Central memory CD8-positive, alpha-beta T cell (primary cell): Measurements from ENCODE around the gene CNGA2.
"Not testable (repeated sequence)": the region's sequence is repeated elsewhere in the genome, so short reads cannot be mapped to it uniquely, and the experiment has no call there.

Experiments used
- ATAC-seq: fragments of 150-1000 bp; cut with Tn5 transposase; replicated peaks from 2 replicates; pipeline ENCODE4 v1.10.0; 2022; ENCODE audit warnings: mild to moderate bottlenecking, moderate FRiP score, moderate number of reproducible peaks; ENCODE audit not compliant: poor library complexity, severe bottlenecking; ENCODE audit errors: extremely low read depth
- DNase-seq, 2 donors: peaks; one replicate each; pipeline ENCODE4 v3.0.0; 2021; ENCODE audit warnings: low spot score in 2 of 2
- H3K27ac Mint-ChIP-seq: one replicate; pipeline ENCODE4 v1.8.0; 2022; ENCODE audit warnings: low read depth, mild to moderate bottlenecking, moderate library complexity, mixed read lengths
- H3K27me3 Mint-ChIP-seq: one replicate; pipeline ENCODE4 v1.8.0; 2022; ENCODE audit warnings: mixed read lengths
- H3K36me3 Mint-ChIP-seq: one replicate; pipeline ENCODE4 v1.8.0; 2022; ENCODE audit warnings: mild to moderate bottlenecking, moderate library complexity, mixed read lengths; ENCODE audit not compliant: insufficient read depth
- H3K4me1 Mint-ChIP-seq: one replicate; pipeline ENCODE4 v1.8.0; 2022; ENCODE audit warnings: mixed read lengths
- H3K4me3 Mint-ChIP-seq: one replicate; pipeline ENCODE4 v1.8.0; 2022; ENCODE audit warnings: mild to moderate bottlenecking, moderate library complexity, mixed read lengths
- H3K9me3 Mint-ChIP-seq: one replicate; pipeline ENCODE4 v1.8.0; 2022; ENCODE audit warnings: mixed read lengths

Gene CNGA2

GRCh38 chrX:151734446-151734845 lies at the start of gene CNGA2:
CNGA2 (plus strand) TSS chrX:151734746; CDS start chrX:151738484, 3,738 bp downstream.
- H3K27me3 Mint-ChIP-seq: peaks cover 16% of the 10 kb centered on the region
- no peaks in the 10 kb centered on the region for H3K36me3 Mint-ChIP-seq
- H3K4me3 Mint-ChIP-seq: no peak within 1 kb of the TSS
- ATAC-seq: no peak
- no peak within 1 kb of the TSS for H3K27ac Mint-ChIP-seq
- no peak for DNase-seq
- H3K9me3 Mint-ChIP-seq: no peaks in the 10 kb centered on the region
- no peaks in the 10 kb centered on the region for H3K4me1 Mint-ChIP-seq

DNA sequence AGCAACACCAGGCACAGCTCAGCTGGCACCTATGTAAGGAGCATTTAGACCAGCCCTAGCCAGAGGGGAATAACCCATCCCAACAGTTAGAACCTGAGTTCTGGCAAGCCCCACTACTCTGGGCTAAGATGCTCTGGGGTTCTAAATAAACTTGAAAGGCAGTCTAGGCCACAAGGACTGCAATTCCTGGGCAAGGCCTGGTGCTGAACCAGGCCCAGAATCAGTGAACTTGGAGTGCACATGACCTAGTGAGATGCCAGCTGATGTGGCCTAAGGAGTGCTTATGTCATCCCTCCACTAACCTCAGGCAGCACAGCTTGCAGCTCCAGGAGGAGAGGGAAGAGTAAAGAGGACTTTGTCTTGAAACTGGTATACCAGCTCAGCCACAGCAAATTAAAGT lies 46.9 kb upstream of the CNGA2 start:
- H3K4me3 Mint-ChIP-seq: no peak overlapping the region
- H3K36me3 Mint-ChIP-seq: no peaks in the 10 kb centered on the region
- no peaks in the 10 kb centered on the region for H3K4me1 Mint-ChIP-seq
- H3K9me3 Mint-ChIP-seq: no peaks in the 10 kb centered on the region
- ATAC-seq (no peak), DNase-seq (no peak)
- peaks cover 8% of the 10 kb centered on the region for H3K27me3 Mint-ChIP-seq
- no peak overlapping the region for H3K27ac Mint-ChIP-seq

DNA sequence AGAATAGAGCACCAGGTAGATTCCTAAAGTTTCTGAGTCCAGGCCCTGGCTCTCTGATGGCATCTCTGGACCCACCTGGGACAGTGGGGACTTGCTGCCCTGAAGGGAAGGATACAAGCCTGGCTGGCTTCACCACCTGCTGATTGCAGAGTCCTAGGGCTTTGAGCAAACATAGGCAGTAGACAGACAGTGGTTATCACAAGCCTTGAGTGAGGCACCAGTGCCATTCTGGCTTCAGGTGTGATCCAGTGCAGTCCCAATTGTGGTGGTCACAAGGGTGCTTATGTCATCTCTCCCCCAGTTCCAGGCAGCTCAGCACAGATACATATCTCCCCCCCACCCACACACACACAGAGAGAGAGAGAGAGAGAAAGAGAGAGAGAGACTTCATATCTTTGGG lies 45.9 kb upstream of the CNGA2 start:
- no peaks in the 10 kb centered on the region for H3K4me1 Mint-ChIP-seq
- H3K27me3 Mint-ChIP-seq: peaks cover 8% of the 10 kb centered on the region
- no peak overlapping the region for H3K27ac Mint-ChIP-seq
- no peak overlapping the region for H3K4me3 Mint-ChIP-seq
- H3K9me3 Mint-ChIP-seq: no peaks in the 10 kb centered on the region
- DNase-seq (no peak), ATAC-seq (no peak)
- H3K36me3 Mint-ChIP-seq: no peaks in the 10 kb centered on the region

DNA sequence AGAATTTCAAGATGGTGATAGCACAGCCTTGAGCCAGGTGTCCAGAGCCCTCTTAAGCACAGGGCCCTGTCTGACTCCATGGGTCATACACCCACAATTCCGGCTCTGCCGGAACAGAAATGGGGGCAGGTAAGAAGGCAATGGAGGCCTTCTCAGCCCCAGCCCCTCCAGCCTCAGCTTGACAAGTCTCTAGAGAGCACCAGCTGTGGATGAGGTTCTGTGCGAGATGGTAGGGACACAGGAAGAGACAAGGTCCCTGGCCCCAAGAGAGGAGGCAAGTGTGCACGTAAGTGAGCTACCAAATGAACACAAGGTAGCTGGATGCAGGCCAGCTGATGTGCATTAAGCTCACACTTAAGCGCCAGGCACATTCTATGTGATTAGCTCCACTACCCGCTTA lies 41.7 kb upstream of the CNGA2 start:
- DNase-seq (no peak), ATAC-seq (no peak)
- H3K9me3 Mint-ChIP-seq: no peaks in the 10 kb centered on the region
- no peak overlapping the region for H3K4me3 Mint-ChIP-seq
- H3K27me3 Mint-ChIP-seq: peaks cover 12% of the 10 kb centered on the region
- no peaks in the 10 kb centered on the region for H3K36me3 Mint-ChIP-seq
- no peak overlapping the region for H3K27ac Mint-ChIP-seq
- H3K4me1 Mint-ChIP-seq: no peaks in the 10 kb centered on the region

DNA sequence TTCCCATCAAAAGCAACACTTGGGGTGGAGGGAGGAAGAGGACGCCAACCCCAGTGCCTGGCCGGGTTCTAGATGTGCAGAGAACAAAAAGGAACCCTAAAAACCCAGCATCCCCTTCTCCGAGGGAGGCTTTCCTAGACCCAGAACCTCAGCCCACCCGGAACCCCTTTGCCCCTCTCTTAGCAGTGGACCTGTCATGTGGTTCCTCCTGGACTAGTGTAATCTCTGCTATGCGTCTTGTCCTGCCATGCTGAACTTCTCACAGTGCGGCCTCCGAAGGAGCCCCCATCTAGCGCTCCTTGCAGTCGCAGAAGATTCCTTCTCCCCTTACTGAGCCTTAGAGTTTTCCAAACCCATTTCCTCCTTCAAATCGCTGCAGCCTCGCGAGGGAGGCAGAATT lies 40.4 kb upstream of the CNGA2 start:
- no peak for ATAC-seq
- Mint-ChIP-seq H3K4me3 (no peak overlapping the region), H3K36me3 (no peaks in the 10 kb centered on the region), H3K27me3 (peaks cover 12% of the 10 kb centered on the region), H3K9me3 (no peaks in the 10 kb centered on the region), H3K4me1 (no peaks in the 10 kb centered on the region), H3K27ac (no peak overlapping the region)
- no peak for DNase-seq

DNA sequence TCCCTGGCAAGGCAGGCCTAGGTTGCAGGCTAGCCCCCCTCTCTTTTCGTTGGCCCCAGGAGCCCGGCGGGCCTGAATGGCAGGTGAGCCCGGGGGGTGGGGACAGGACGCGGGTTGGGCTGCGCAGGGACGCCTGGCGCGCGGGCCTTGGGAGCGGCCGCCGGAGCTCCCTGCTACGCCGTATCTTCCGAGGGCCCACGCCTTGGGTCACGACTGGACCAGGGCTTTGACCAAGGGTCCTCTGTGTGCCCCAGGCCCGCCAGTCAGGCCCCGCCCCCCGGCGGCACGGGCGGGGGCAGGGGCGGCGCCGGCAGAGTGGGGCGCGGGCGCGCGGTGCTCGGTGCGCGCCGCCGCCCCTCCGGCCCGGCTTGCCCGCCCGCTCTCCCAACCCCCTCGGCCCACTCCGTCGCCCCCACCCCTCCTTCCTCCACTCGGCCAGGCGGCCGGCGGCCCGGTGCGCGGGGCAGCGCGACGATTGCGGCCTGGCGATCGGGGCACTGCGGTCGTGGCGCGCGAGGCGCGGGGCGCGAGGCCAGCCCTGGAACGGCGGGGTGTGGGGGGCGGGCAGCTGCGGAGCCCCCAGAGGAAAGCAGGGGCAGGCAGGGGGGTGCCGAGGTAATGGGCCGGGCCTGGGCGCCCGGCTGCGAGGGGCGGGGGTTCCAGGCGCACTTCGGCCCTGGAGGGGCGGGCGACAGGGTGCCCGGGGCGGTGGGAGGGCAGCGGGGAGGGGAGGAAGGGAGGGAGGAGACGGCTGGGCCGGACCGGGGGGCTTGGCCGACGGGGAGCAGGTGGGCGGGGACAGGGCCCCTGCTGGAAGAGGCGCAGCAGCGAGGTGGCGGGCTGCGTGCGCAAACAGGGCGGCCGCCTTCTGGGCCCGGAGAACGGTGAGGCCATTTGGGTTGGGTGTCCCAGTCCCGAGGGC lies 39.6 kb upstream of the CNGA2 start, which contains the start of gene PRRG3:
PRRG3 (plus strand) TSS at position 798 of the 922 bp plus-strand sequence. CDS start 3,357 bp downstream, outside the sequence.
- DNase-seq: no peak
- no peaks in the 10 kb centered on the region for H3K36me3 Mint-ChIP-seq
- peaks cover 12% of the 10 kb centered on the region for H3K27me3 Mint-ChIP-seq
- no peak within 1 kb of the TSS for H3K4me3 Mint-ChIP-seq
- H3K9me3 Mint-ChIP-seq: no peaks in the 10 kb centered on the region
- no peaks in the 10 kb centered on the region for H3K4me1 Mint-ChIP-seq
- ATAC-seq: no peak
- no peak within 1 kb of the TSS for H3K27ac Mint-ChIP-seq

DNA sequence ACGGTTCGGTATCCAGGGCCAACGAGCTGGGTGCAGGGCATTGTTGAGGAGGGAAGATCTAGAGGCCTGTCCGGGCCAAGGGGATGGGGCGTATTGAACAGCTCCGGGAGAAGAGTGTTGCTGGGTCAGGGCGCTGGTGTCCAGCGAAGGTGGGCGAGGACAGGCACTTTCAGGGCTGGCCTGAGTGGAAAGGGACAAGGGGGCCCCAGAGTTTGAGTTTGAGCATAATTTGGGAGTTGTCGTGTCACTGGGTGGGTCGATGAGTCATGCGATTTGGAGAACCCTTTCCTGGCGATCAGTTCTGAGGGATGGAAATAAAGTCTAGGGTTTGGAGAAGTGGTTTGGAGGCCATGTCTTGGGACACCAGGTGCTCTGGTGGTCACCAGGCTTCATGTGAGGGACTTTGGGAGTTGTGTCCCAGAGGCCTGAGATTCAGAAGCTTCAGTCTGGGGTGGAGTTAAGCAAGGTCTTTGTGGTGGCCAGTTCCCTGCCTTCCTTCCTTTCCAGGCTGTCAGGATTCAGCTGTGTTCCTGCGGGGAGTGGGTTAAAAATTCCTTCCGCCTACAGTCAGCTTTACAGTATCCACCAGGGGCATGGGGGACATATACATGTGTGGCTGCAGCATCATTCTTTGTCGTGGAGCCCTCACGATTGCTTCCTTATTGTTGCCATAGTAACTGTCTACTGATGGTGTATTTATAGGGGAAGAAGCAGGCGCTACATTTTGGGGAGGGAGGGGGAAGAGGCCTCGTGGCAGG lies 38.8 kb upstream of the CNGA2 start:
- ATAC-seq (no peak), DNase-seq (no peak)
- Mint-ChIP-seq H3K9me3 (no peaks in the 10 kb centered on the region), H3K36me3 (no peaks in the 10 kb centered on the region), H3K27me3 (peaks cover 12% of the 10 kb centered on the region), H3K27ac (no peak overlapping the region), H3K4me3 (no peak overlapping the region), H3K4me1 (no peaks in the 10 kb centered on the region)

GRCh38 chrX:151697082-151697481 lies 37.5 kb upstream of the CNGA2 start:
- H3K36me3 Mint-ChIP-seq, ATAC-seq: not testable (repeated sequence)

DNA sequence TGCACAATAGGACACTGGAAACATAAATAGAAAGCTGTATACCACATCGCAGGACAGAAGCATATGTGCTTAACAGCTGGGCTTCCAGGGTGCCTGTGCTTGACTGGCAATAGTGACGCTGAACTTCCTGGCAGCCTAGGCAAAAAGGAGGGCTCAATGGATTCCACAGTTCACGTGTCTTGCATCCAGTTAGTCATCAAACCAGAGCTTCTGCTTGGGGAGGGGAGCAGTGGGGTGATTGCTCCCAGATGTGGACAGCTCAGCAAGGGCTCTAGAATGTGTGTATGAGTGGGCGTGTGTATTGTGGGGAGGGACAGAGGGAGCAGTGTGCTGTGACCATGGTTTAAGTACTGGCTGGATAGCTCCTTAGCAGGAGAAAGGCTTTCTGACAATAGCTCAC lies 37.0 kb upstream of the CNGA2 start:
- Mint-ChIP-seq H3K27me3 (peaks cover 12% of the 10 kb centered on the region), H3K4me1 (no peaks in the 10 kb centered on the region), H3K36me3 (no peaks in the 10 kb centered on the region), H3K9me3 (no peaks in the 10 kb centered on the region), H3K4me3 (no peak overlapping the region), H3K27ac (no peak overlapping the region)
- DNase-seq: no peak
- no peak for ATAC-seq

More at GRCh38 chrX:151697082-151697481, 37.5 kb upstream of the CNGA2 start:
- not testable (repeated sequence) for H3K27ac Mint-ChIP-seq, H3K9me3 Mint-ChIP-seq, H3K4me3 Mint-ChIP-seq, H3K4me1 Mint-ChIP-seq, DNase-seq
- H3K27me3 Mint-ChIP-seq: peaks cover 12% of the 10 kb centered on the region

- Mint-ChIP-seq H3K4me1 (no peaks in the 10 kb centered on the region), H3K9me3 (no peaks in the 10 kb centered on the region), H3K4me3 (no peak overlapping the region), H3K27ac (no peak overlapping the region), H3K27me3 (peaks cover 6% of the 10 kb centered on the region), H3K36me3 (no peaks in the 10 kb centered on the region)
- no peak for ATAC-seq
- DNase-seq: no peak
Observed at GRCh38 chrX:151698485-151698884, 36.1 kb upstream of the CNGA2 start.

DNA sequence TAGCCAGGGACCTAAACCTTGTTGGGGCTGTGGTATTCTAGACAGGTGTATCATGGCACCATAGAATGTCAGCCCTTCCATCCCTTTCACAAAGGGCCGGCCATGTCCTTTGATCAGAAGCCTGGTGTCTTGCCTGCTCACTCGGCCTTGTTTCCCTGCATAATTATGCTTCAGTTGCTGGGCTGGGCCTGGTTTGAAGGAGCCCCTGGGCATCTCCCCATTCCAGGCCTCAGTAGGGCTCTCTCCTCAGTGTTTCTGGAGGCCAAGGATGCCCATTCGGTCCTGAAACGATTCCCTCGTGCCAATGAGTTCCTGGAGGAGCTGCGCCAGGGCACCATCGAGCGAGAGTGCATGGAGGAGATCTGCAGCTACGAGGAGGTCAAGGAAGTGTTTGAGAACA lies 34.8 kb upstream of the CNGA2 start:
- Mint-ChIP-seq H3K27me3 (no peaks in the 10 kb centered on the region), H3K4me3 (no peak overlapping the region), H3K27ac (no peak overlapping the region), H3K36me3 (no peaks in the 10 kb centered on the region), H3K9me3 (no peaks in the 10 kb centered on the region), H3K4me1 (no peaks in the 10 kb centered on the region)
- DNase-seq (no peak), ATAC-seq (no peak)

GRCh38 chrX:151700581-151700980 lies 34.0 kb upstream of the CNGA2 start:
- Mint-ChIP-seq H3K9me3 (no peaks in the 10 kb centered on the region), H3K27ac (no peak overlapping the region), H3K4me1 (no peaks in the 10 kb centered on the region), H3K4me3 (no peak overlapping the region), H3K36me3 (no peaks in the 10 kb centered on the region), H3K27me3 (no peaks in the 10 kb centered on the region)
- DNase-seq: no peak
- no peak for ATAC-seq

DNA sequence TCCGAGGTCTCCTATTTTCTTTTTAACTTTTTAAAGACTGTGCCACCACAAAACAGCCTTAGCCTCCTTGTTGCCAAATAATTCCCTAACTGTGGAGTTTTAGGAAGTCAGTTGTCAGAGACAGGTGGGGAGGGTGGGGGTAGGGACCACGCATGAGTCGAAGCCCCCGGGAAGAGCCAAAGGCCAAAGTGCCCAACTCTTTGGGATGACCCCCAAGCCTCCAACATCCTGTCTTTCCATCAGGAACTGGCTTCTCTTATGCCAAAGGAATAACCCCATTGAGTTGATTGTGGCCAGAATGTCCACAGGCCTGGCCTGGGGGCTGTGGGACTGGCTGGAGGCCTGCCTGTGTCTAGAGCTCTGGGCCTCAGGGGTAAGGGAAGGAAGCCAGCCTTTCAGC lies 33.5 kb upstream of the CNGA2 start:
- H3K4me1 Mint-ChIP-seq: no peaks in the 10 kb centered on the region
- no peaks in the 10 kb centered on the region for H3K36me3 Mint-ChIP-seq
- ATAC-seq: no peak
- H3K4me3 Mint-ChIP-seq: no peak overlapping the region
- H3K9me3 Mint-ChIP-seq: no peaks in the 10 kb centered on the region
- no peak for DNase-seq
- no peaks in the 10 kb centered on the region for H3K27me3 Mint-ChIP-seq
- no peak overlapping the region for H3K27ac Mint-ChIP-seq
